Measurements from ENCODE around the gene C1QTNF12. TPM values are rescaled to one million over a fixed set of nuclear protein-coding genes. Genes with fewer than 3 reads are reported as not detected.

Gene C1QTNF12
- total and polyA plus RNA-seq, 2 donors (not counting 3 experiments of a cell fraction or from before 2014, with no cell fraction given): 1.0 to 1.9 TPM

- Histone ChIP-seq H3K27ac (ENCODE audit: insufficient read depth, low read depth, low read length) (no peak overlapping the region), H3K9ac (replicated peaks; ENCODE audit: extremely low read depth, insufficient read depth, low read length) (no peak overlapping the region), H3K79me2 (ENCODE audit: control insufficient read depth, insufficient read depth, low read length) (peaks cover 8% of the 10 kb centered on the region), H3K27me3 (ENCODE audit: control insufficient read depth in 2 of 2, insufficient read depth in 2 of 2, low read length in 2 of 2) (no peaks in the 10 kb centered on the region), H3K9me1 (replicated peaks; ENCODE audit: control insufficient read depth, extremely low read depth, insufficient read depth, low read length) (no peaks in the 10 kb centered on the region), H3K4me2 (ENCODE audit: insufficient read depth, low read length) (no peak overlapping the region), H4K20me1 (replicated peaks; ENCODE audit: control insufficient read depth, extremely low read depth, insufficient read depth, low read length) (no peaks in the 10 kb centered on the region), H2AFZ (ENCODE audit: low read depth, low read length) (no peak overlapping the region), H3K9me3 (replicated peaks; ENCODE audit: control insufficient read depth, insufficient read depth, low read length) (no peaks in the 10 kb centered on the region), H3K36me3 (ENCODE audit: control insufficient read depth in 2 of 2, extremely low read depth in 1 of 2, insufficient read depth in 2 of 2, low read length in 2 of 2) (peaks cover 0 to 26% of the 10 kb centered on the region in 2 experiments), H3K4me1 (ENCODE audit: control insufficient read depth, extremely low read depth, insufficient read depth, low read length) (peaks cover 19% of the 10 kb centered on the region), H3K4me3 (replicated peaks in 1 of 3; ENCODE audit: insufficient read depth in 1 of 3, low read depth in 1 of 3, low read length in 3 of 3) (no peak overlapping the region)
- BruUV-seq (replicated peaks): no TSS peak
- no peak for FAIRE-seq
- no peak for DNase-seq (ENCODE audit: low read depth, low spot score)
- POLR2A ChIA-PET: no interaction called here
- TF ChIP-seq GATA2 (IDR thresholded peaks at IDR 0.05; ENCODE audit: insufficient read depth, insufficient read length, low read depth, low read length) (no peak), CTCF (IDR thresholded peaks at IDR 0.05; ENCODE audit: extremely low read depth in 1 of 2, insufficient read depth in 1 of 2, low read depth in 1 of 2, low read length in 2 of 2) (no peak)
- CTCF ChIA-PET: interaction anchor here (0.9 kb wide), 1 partner anchor 135 kb away, joined by 3 read pairs; no protein-coding TSS in a partner anchor
- intact Hi-C loops (cut with micrococcal nuclease): no loop called here
- dilution Hi-C loops (cut with MboI; ENCODE audit: extremely low pct_ligation_motif_present, low sequenced_read_pairs): no loop called here
Observed at GRCh38 chr1:1256956-1257871, 10.7 kb upstream of the C1QTNF12 start.

GRCh38 chr1:1255611-1256010 lies 9.1 kb upstream of the C1QTNF12 start:
- Histone ChIP-seq H2AFZ (ENCODE audit: low read depth, low read length) (no peak overlapping the region), H4K20me1 (replicated peaks; ENCODE audit: control insufficient read depth, extremely low read depth, insufficient read depth, low read length) (no peaks in the 10 kb centered on the region), H3K27ac (ENCODE audit: insufficient read depth, low read depth, low read length) (no peak overlapping the region), H3K9me3 (replicated peaks; ENCODE audit: control insufficient read depth, insufficient read depth, low read length) (no peaks in the 10 kb centered on the region), H3K4me3 (replicated peaks in 1 of 3; ENCODE audit: insufficient read depth in 1 of 3, low read depth in 1 of 3, low read length in 3 of 3) (no peak overlapping the region), H3K79me2 (ENCODE audit: control insufficient read depth, insufficient read depth, low read length) (peaks cover 8% of the 10 kb centered on the region), H3K4me2 (ENCODE audit: insufficient read depth, low read length) (no peak overlapping the region), H3K9me1 (replicated peaks; ENCODE audit: control insufficient read depth, extremely low read depth, insufficient read depth, low read length) (no peaks in the 10 kb centered on the region), H3K9ac (replicated peaks; ENCODE audit: extremely low read depth, insufficient read depth, low read length) (no peak overlapping the region), H3K36me3 (ENCODE audit: control insufficient read depth in 2 of 2, extremely low read depth in 1 of 2, insufficient read depth in 2 of 2, low read length in 2 of 2) (peaks cover 0 to 24% of the 10 kb centered on the region in 2 experiments), H3K4me1 (ENCODE audit: control insufficient read depth, extremely low read depth, insufficient read depth, low read length) (peaks cover 5% of the 10 kb centered on the region), H3K27me3 (ENCODE audit: control insufficient read depth in 2 of 2, insufficient read depth in 2 of 2, low read length in 2 of 2) (no peaks in the 10 kb centered on the region)
- no TSS peak for BruUV-seq (replicated peaks)
- TF ChIP-seq FOS (IDR thresholded peaks at IDR 0.05; ENCODE audit: borderline replicate concordance, insufficient read depth, low read length) (no peak), POLR2A (IDR thresholded peaks at IDR 0.05; ENCODE audit: low read depth, low read length) (no peak), JUN (IDR thresholded peaks at IDR 0.05; ENCODE audit: borderline replicate concordance, insufficient read depth, insufficient read length, low read depth) (no peak), CTCF (IDR thresholded peaks at IDR 0.05; ENCODE audit: extremely low read depth in 1 of 2, insufficient read depth in 1 of 2, low read depth in 1 of 2, low read length in 2 of 2) (no peak), MAX (IDR thresholded peaks at IDR 0.05; ENCODE audit: insufficient read depth, insufficient read length) (no peak), POLR2AphosphoS5 (IDR thresholded peaks at IDR 0.05; ENCODE audit: insufficient read depth, low read depth, low read length) (no peak), GATA2 (IDR thresholded peaks at IDR 0.05; ENCODE audit: insufficient read depth, insufficient read length, low read depth, low read length) (no peak), EZH2 (IDR thresholded peaks at IDR 0.05; ENCODE audit: borderline replicate concordance, low read depth, low read length, severe bottlenecking) (no peak), MYC (IDR thresholded peaks at IDR 0.05; ENCODE audit: low read depth, low read length) (no peak)
- ChIA-PET POLR2A (no interaction called here), CTCF (interaction anchor here (1.2 kb wide), 1 partner anchor 253 kb away, joined by 3 read pairs; no protein-coding TSS in a partner anchor)
- dilution Hi-C loops (cut with MboI; ENCODE audit: extremely low pct_ligation_motif_present, low sequenced_read_pairs) (no loop called here), intact Hi-C loops (cut with micrococcal nuclease) (no loop called here)
- no peak for FAIRE-seq
- DNase-seq (ENCODE audit: low read depth, low spot score): no peak
